ENCODE data around the gene HYLS1. TPM values are rescaled to one million over a fixed set of nuclear protein-coding genes. Genes with fewer than 3 reads are reported as not detected.
"Not testable (repeated sequence)": the region's sequence is repeated elsewhere in the genome, so short reads cannot be mapped to it uniquely, and the experiment has no call there.

The HYLS1 gene
- total RNA-seq, 4 donors from 2014 or later = 2.8 to 6.9 (median 4.7) TPM

GRCh38 chr11:125903711-125904659 lies 16.5 kb downstream of the HYLS1 start, which contains the start of gene DDX25:
DDX25 (plus strand) TSS chr11:125904508; CDS start chr11:125904518, 10 bp downstream.
- no peak within 1 kb of the TSS for H3K27ac ChIP-seq (replicated peaks in 1 of 4)
- intact Hi-C loops (cut with DNase I) = no loop called here
- DNase-seq (ENCODE audit: extremely low spot score) = no peak
- H3K27me3 ChIP-seq = peaks cover 0 to 34% (median 17%) of the 10 kb centered on the region in 4 donors
- H3K9me3 ChIP-seq = no peaks in the 10 kb centered on the region
- peaks cover 17 to 29% (median 27%) of the 10 kb centered on the region in 4 donors for H3K4me1 ChIP-seq
- peaks cover 0 to 15% (median 14%) of the 10 kb centered on the region in 4 donors for H3K36me3 ChIP-seq
- peak within 1 kb of the TSS; percentile 60 to 70 (median 65) for H3K4me3 ChIP-seq
- no peak for TF ChIP-seq POLR2AphosphoS5 (IDR thresholded peaks at IDR 0.05)
- TF ChIP-seq POLR2A (IDR thresholded peaks at IDR 0.05; ENCODE audit: low read depth) = no peak
- WGBS = 4% methylated on average over 19 of the region's 81 CpGs

- Histone ChIP-seq H3K27ac (replicated peaks in 1 of 4) (no peak overlapping the region), H3K36me3 (peaks cover 0 to 8% (median 8%) of the 10 kb centered on the region in 4 donors), H3K4me3 (peak overlapping the region; percentile 60 to 70 (median 65)), H3K4me1 (peaks cover 17 to 29% (median 27%) of the 10 kb centered on the region in 4 donors), H3K27me3 (peaks cover 0 to 40% (median 17%) of the 10 kb centered on the region in 4 donors), H3K9me3 (no peaks in the 10 kb centered on the region)
- no peak for TF ChIP-seq POLR2AphosphoS5 (IDR thresholded peaks at IDR 0.05)
- no peak for DNase-seq (ENCODE audit: extremely low spot score)
- WGBS = 63% methylated on average over 9 of the region's 11 CpGs
- intact Hi-C loops (cut with DNase I) = no loop called here
Measured at GRCh38 chr11:125904678-125905077, 17.2 kb downstream of the HYLS1 start.

GRCh38 chr11:125910226-125910849 lies 22.9 kb downstream of the HYLS1 start:
- intact Hi-C loops (cut with DNase I) = no loop called here
- Histone ChIP-seq H3K9me3 (no peaks in the 10 kb centered on the region), H3K36me3 (no peaks in the 10 kb centered on the region), H3K4me1 (no peaks in the 10 kb centered on the region), H3K27me3 (peaks cover 0 to 33% (median under 1%) of the 10 kb centered on the region in 4 donors), H3K4me3 (no peak overlapping the region), H3K27ac (replicated peaks in 1 of 4) (no peak overlapping the region)
- peak; percentile 29 for DNase-seq (ENCODE audit: extremely low spot score)
- WGBS = 73% methylated on average over 8 of the region's 8 CpGs
- TF ChIP-seq POLR2AphosphoS5 (IDR thresholded peaks at IDR 0.05) (no peak), EP300 (IDR thresholded peaks at IDR 0.05) (no peak), POLR2A (IDR thresholded peaks at IDR 0.05; ENCODE audit: low read depth) (no peak)
- TF ChIP-seq, protein P1, sequence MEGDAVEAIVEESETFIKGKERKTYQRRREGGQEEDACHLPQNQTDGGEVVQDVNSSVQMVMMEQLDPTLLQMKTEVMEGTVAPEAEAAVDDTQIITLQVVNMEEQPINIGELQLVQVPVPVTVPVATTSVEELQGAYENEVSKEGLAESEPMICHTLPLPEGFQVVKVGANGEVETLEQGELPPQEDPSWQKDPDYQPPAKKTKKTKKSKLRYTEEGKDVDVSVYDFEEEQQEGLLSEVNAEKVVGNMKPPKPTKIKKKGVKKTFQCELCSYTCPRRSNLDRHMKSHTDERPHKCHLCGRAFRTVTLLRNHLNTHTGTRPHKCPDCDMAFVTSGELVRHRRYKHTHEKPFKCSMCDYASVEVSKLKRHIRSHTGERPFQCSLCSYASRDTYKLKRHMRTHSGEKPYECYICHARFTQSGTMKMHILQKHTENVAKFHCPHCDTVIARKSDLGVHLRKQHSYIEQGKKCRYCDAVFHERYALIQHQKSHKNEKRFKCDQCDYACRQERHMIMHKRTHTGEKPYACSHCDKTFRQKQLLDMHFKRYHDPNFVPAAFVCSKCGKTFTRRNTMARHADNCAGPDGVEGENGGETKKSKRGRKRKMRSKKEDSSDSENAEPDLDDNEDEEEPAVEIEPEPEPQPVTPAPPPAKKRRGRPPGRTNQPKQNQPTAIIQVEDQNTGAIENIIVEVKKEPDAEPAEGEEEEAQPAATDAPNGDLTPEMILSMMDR (IDR thresholded peaks at IDR 0.05) = no peak

DNA sequence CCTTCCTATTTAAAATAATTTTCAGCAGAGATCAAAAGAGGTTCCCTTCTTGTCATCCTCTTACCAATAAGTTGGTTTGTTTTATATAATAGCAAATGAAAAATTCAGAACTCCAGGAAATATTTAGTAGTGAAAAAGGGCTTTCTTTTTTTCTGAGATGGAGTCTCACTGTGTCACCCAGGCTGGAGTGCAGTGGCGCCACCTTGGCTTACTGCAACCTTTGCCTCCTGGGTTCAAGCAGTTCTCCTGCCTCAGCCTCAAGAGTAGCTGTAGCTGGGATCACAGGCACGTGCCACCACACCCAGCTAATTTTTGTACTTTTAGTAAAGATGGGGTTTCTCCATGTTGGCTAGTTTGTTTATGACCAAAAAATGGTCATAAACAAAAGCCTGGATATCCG lies 27.1 kb downstream of the HYLS1 start:
- H3K4me1 ChIP-seq; intact Hi-C loops (cut with DNase I); H3K36me3 ChIP-seq; H3K9me3 ChIP-seq; H3K27ac ChIP-seq (replicated peaks in 1 of 4); H3K4me3 ChIP-seq: not testable (repeated sequence)
- peak; percentile 42 for DNase-seq (ENCODE audit: extremely low spot score)
- peaks cover 0 to 26% (median 0%) of the 10 kb centered on the region in 4 donors for H3K27me3 ChIP-seq
- 75% methylated on average over 3 of the region's 3 CpGs for WGBS

- DNase-seq (ENCODE audit: extremely low spot score) = peak; percentile 53
- intact Hi-C loops (cut with DNase I) = no loop called here
- H3K27me3 ChIP-seq = peaks cover 0 to 26% (median 0%) of the 10 kb centered on the region in 4 donors
- H3K4me1 ChIP-seq = no peaks in the 10 kb centered on the region
- no peak overlapping the region for H3K27ac ChIP-seq (replicated peaks in 1 of 4)
- 86% methylated on average over 12 of the region's 12 CpGs for WGBS
- no peaks in the 10 kb centered on the region for H3K36me3 ChIP-seq
- TF ChIP-seq POLR2AphosphoS5 (IDR thresholded peaks at IDR 0.05) (no peak), EP300 (IDR thresholded peaks at IDR 0.05) (no peak), POLR2A (IDR thresholded peaks at IDR 0.05; ENCODE audit: low read depth) (no peak)
- TF ChIP-seq, protein P1 (IDR thresholded peaks at IDR 0.05) = no peak
- H3K9me3 ChIP-seq = no peaks in the 10 kb centered on the region
- no peak overlapping the region for H3K4me3 ChIP-seq
Measured at GRCh38 chr11:125916683-125917347, 29.3 kb downstream of the HYLS1 start.

Measured in esophagus muscularis mucosa (tissue), 4 donors.